Common myeloid progenitor, CD34-positive (primary cell): ENCODE measurements around the gene CSTF2T.
A peak's percentile ranks its signal among the peaks of the same experiment; 100 is the strongest.

Experiments
- CTCF ChIA-PET: fragments of 350-600 bp; sonication (Branson Sonifier 250); formaldehyde crosslinking; loops from one replicate; lab custom pipeline; 2021; ENCODE audit warnings: antibody characterized with exemption; lab: Charles Lee
- POLR2A ChIA-PET: fragments of 350-600 bp; sonication (Branson Sonifier 250); formaldehyde crosslinking; loops from one replicate; lab custom pipeline; 2021; ENCODE audit warnings: antibody characterized with exemption; lab: Charles Lee
- DNase-seq, 3 donors: peaks; one replicate each; pipeline versions ENCODE4 v3.0.0 to v3.0.0-alpha.2; 2013
- H3K27ac ChIP-seq, 2 experiments: 1 replicate in 1 of 2; 2 replicates in 1 of 2; pipeline ENCODE4 v1.7.0; 2013; ENCODE audit warnings: inconsistent platforms in 2 of 2, low read length in 2 of 2, mild to moderate bottlenecking in 2 of 2, low read depth in 1 of 2, moderate library complexity in 1 of 2; ENCODE audit not compliant: severe bottlenecking in 2 of 2, insufficient read depth in 1 of 2, poor library complexity in 1 of 2
- H3K27me3 ChIP-seq, 5 experiments: replicated peaks in 2 of 5; 1 replicate in 3 of 5; 2 replicates in 2 of 5; pipeline versions ENCODE4 v1.6.1 to v1.7.0; 2013; ENCODE audit warnings: low read length in 4 of 5, mild to moderate bottlenecking in 2 of 5, moderate library complexity in 2 of 5, inconsistent platforms in 1 of 5; ENCODE audit not compliant: insufficient read depth in 5 of 5, control insufficient read depth in 4 of 5
- H3K36me3 ChIP-seq, 4 experiments: 1 replicate in 2 of 4; 2 replicates in 2 of 4; pipeline versions ENCODE4 v1.6.1 to v1.7.0; 2013; ENCODE audit warnings: low read length in 3 of 4, control low read depth in 1 of 4, mild to moderate bottlenecking in 1 of 4; ENCODE audit not compliant: control insufficient read depth in 4 of 4, insufficient read depth in 4 of 4
- H3K4me1 ChIP-seq, 4 experiments: 1 replicate in 3 of 4; 2 replicates in 1 of 4; pipeline versions ENCODE4 v1.6.1 to v1.7.1; 2013; ENCODE audit warnings: low read length in 3 of 4, mild to moderate bottlenecking in 3 of 4, control low read depth in 1 of 4, inconsistent platforms in 1 of 4, moderate library complexity in 1 of 4; ENCODE audit not compliant: control insufficient read depth in 4 of 4, insufficient read depth in 4 of 4; ENCODE audit errors: control extremely low read depth in 1 of 4
- H3K4me3 ChIP-seq, 7 experiments: 1 replicate in 4 of 7; 2 replicates in 3 of 7; pipeline versions ENCODE4 v1.5.1 to v1.7.0; 2013; ENCODE audit warnings: mild to moderate bottlenecking in 7 of 7, low read length in 6 of 7, moderate library complexity in 6 of 7, inconsistent platforms in 2 of 7, low read depth in 2 of 7, control low read depth in 1 of 7; ENCODE audit not compliant: insufficient read depth in 4 of 7, control insufficient read depth in 1 of 7; ENCODE audit errors: extremely low read depth in 1 of 7
- H3K9me3 ChIP-seq, 5 experiments: 1 replicate in 4 of 5; 2 replicates in 1 of 5; pipeline versions ENCODE4 v1.6.1 to v1.7.1; 2013; ENCODE audit warnings: low read length in 4 of 5, mild to moderate bottlenecking in 2 of 5, inconsistent platforms in 1 of 5, low read depth in 1 of 5, moderate library complexity in 1 of 5; ENCODE audit not compliant: control insufficient read depth in 4 of 5, insufficient read depth in 2 of 5; ENCODE audit errors: control extremely low read depth in 1 of 5
- WGBS: methylation state at CpG from one replicate; pipeline ENCODE4 v1.1.5; 2013; ENCODE audit not compliant: insufficient coverage; 5-methylcytosine and 5-hydroxymethylcytosine counted together

Gene CSTF2T

DNA sequence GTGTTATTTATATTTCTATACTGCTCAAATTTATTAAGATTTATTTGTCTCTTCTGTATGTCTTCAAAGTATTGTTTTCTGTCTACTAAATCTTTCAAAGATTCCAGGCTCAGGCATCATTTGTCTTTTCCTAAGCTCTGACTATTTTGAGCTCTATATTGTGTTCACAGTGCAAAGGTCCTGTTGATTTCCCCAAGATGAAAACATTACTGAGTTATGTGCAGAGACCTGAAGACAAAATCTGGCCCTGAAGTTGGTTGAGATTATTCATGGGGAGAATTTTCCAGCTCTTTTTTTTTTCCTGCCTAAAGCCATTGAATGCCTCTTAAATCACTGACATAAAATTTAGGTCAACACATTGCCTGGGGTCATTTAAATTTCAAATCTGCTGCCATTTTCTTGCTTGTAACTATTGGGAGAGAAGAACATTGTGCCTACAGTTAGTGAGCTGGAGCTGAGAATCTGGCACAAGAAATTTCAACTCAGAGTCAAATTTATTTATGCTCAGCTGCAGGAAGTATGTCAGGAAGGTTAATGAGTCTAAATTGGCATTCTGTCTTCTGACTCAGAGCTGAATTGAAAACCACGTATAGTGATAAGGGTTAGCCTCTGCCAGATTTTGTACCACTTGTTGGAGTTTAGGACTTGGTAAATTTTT, 31.6 kb downstream of the CSTF2T start:
- Histone ChIP-seq H3K4me3 (no peak overlapping the region), H3K4me1 (peaks cover 0 to 1% (median 0%) of the 10 kb centered on the region in 4 experiments), H3K9me3 (peaks cover 0 to 5% (median 0%) of the 10 kb centered on the region in 5 experiments), H3K36me3 (no peaks in the 10 kb centered on the region), H3K27me3 (no peaks in the 10 kb centered on the region), H3K27ac (no peak overlapping the region)
- ChIA-PET CTCF (interaction anchor here (0.7 kb wide), 1 partner anchor 1655 kb away, joined by 3 read pairs; no protein-coding TSS in a partner anchor), POLR2A (no interaction called here)
- peak in 2 of 3 donors; percentile 34 to 37 for DNase-seq
- 0% methylated on average over 1 of the region's 1 CpG for WGBS

DNA sequence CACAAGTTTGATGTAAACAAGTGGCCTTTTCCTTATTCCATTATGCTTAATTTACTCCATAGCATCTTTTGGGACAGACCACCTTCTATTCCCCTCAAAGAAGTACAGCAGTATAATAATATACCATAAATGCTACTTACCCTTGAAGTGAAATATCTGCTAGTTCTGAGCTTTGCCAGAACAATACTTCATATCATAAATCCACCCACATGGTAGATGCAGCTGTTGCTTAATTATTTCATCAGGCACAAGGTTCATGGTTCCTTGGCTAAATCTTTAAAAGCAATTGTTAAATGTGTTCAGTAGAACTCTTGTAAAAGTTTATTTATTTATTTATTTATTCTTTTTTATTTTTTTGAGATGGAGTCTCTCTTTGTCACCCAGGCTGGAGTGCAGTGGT, 32.9 kb downstream of the CSTF2T start:
- no peaks in the 10 kb centered on the region for H3K9me3 ChIP-seq
- ChIA-PET CTCF (no interaction called here), POLR2A (no interaction called here)
- no peak overlapping the region for H3K4me3 ChIP-seq
- no peak for DNase-seq
- no peak overlapping the region for H3K27ac ChIP-seq
- peaks cover 0 to 1% (median 0%) of the 10 kb centered on the region in 4 experiments for H3K4me1 ChIP-seq
- H3K36me3 ChIP-seq: no peaks in the 10 kb centered on the region
- H3K27me3 ChIP-seq: no peaks in the 10 kb centered on the region

DNA sequence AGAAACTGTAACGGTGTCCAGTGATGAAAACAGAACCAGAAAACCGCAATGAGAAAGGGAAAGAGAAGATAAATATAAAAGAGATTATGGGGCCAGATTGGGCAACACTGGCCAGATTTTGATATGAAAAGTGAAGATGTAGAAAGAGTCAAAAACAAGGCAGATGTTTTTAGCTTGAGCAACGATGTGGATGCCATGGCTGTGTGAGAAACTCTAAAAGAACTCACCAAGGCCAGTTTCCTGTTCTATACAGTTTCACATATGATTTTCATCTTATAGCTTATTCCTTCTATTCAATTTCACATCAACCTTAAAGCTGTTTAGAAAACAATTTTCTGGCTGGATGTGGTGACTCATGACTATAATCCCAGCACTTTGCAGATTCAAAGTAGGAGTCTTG, 36.3 kb downstream of the CSTF2T start:
- Histone ChIP-seq H3K27ac (no peak overlapping the region), H3K36me3 (no peaks in the 10 kb centered on the region), H3K27me3 (no peaks in the 10 kb centered on the region), H3K4me3 (no peak overlapping the region), H3K4me1 (peaks cover 0 to 1% (median 0%) of the 10 kb centered on the region in 4 experiments), H3K9me3 (no peaks in the 10 kb centered on the region)
- POLR2A ChIA-PET: no interaction called here
- no peak for DNase-seq
- 91% methylated on average over 3 of the region's 3 CpGs for WGBS
- CTCF ChIA-PET: no interaction called here

DNA sequence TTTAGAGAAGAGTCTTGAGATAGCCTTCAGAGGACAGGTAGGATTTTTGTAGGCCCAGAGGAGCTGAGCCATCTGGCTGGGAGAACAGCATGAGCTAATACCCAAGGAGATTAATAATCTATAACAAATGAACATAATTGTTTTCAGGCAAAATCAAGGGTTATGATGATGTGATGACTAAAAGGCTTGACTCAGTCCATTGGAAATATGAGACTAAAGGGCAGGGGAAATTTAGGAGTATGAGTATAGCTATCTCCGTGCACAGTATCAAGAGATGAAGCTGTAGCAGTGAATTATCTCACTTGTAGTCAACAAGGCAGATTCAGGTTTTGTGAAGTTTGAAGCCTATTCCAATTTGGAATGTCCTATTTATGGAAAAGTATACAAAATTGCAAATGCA, 40.1 kb downstream of the CSTF2T start:
- Histone ChIP-seq H3K27ac (no peak overlapping the region), H3K4me1 (no peaks in the 10 kb centered on the region), H3K27me3 (no peaks in the 10 kb centered on the region), H3K9me3 (no peaks in the 10 kb centered on the region), H3K4me3 (no peak overlapping the region), H3K36me3 (no peaks in the 10 kb centered on the region)
- ChIA-PET CTCF (no interaction called here), POLR2A (no interaction called here)
- WGBS: no CpG with 5 or more reads among the region's 1 CpG
- DNase-seq: no peak

DNA sequence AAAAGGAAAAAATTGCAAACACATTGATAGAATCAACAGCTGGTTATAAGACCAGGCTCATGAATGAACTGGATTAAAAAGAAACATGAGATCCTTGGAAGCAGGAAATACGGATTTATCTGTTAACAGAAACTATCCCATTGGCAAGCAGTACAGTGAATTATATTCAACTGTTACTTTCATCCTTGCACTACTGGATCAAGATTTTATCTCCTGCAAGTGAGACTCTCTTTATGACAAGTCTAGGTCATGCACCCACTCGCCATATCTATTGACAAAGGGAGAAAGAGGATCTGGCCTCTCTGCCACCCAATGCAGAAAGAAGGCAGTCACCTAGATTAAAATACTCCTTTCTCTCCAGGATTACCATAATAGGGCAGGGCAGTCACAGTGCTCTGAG, 41.4 kb downstream of the CSTF2T start:
- H3K4me1 ChIP-seq: no peaks in the 10 kb centered on the region
- H3K4me3 ChIP-seq: no peak overlapping the region
- H3K9me3 ChIP-seq: no peaks in the 10 kb centered on the region
- H3K36me3 ChIP-seq: no peaks in the 10 kb centered on the region
- 100% methylated on average over 1 of the region's 2 CpGs for WGBS
- POLR2A ChIA-PET: no interaction called here
- CTCF ChIA-PET: no interaction called here
- peaks cover 0 to 2% (median 0%) of the 10 kb centered on the region in 5 experiments for H3K27me3 ChIP-seq
- DNase-seq: no peak
- H3K27ac ChIP-seq: no peak overlapping the region

DNA sequence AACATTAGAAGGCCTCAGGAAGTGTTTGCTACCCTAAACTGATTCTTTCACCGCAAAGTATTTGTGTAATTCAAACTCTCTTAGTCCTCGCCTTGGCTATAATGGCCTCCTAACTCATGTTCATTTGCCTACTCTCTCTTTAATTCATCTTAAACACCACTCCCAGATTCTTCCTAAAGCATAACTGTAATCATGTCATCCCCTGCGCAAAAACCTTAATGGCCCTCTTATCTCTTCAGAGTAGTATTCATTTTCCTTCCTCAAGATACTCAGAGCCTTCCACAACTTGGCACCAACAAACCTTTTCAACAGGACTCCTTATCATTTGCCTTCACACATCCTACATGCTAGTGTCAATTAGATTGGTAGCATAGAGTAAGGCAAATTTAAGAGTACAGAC, 42.9 kb downstream of the CSTF2T start:
- ChIA-PET CTCF (no interaction called here), POLR2A (no interaction called here)
- Histone ChIP-seq H3K36me3 (no peaks in the 10 kb centered on the region), H3K27me3 (peaks cover 0 to 2% (median 0%) of the 10 kb centered on the region in 5 experiments), H3K4me1 (no peaks in the 10 kb centered on the region), H3K4me3 (no peak overlapping the region), H3K27ac (no peak overlapping the region), H3K9me3 (no peaks in the 10 kb centered on the region)
- WGBS: 83% methylated on average over 3 of the region's 3 CpGs
- DNase-seq: peak; percentile 21 to 68 (median 37)

DNA sequence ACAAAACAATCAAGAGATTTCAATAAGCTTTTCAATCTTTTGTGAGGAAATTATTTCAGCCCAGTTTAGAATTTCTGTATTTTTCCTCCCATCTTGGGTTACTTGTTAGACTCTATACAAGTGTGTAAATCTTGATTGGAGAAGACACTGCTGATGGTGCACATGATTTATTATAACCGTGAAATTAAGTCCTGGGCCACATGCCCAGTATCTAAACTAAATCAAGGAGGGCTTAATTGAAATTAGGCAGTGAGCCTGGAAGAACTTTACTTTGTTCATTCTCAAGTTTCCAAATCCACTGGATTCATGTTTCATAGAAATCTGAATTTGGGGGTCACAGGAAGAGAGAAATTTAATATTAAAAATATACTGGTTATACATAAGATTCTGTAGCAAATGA, 44.5 kb downstream of the CSTF2T start:
- no peaks in the 10 kb centered on the region for H3K4me1 ChIP-seq
- ChIA-PET CTCF (interaction anchor here (0.6 kb wide), 1 partner anchor 88 kb away, joined by 3 read pairs; no protein-coding TSS in a partner anchor), POLR2A (no interaction called here)
- DNase-seq: no peak
- peaks cover 0 to 2% (median 0%) of the 10 kb centered on the region in 5 experiments for H3K27me3 ChIP-seq
- no peaks in the 10 kb centered on the region for H3K36me3 ChIP-seq
- H3K4me3 ChIP-seq: no peak overlapping the region
- no peak overlapping the region for H3K27ac ChIP-seq
- no CpG with 5 or more reads among the region's 1 CpG for WGBS
- H3K9me3 ChIP-seq: no peaks in the 10 kb centered on the region
